Lower leg skin (tissue), 3 donors: ENCODE results near the gene PRSS21.

ENCODE experiments used
- CTCF ChIP-seq, 3 donors: fragments of 450-650 bp; IDR thresholded peaks; one replicate each; pipeline ENCODE4 v1.5.1; 2016; ENCODE audit warnings: antibody characterized with exemption in 3 of 3, mild to moderate bottlenecking in 3 of 3, moderate library complexity in 2 of 3
- POLR2A ChIP-seq, 2 donors: fragments of 450-650 bp; IDR thresholded peaks; one replicate each; pipeline ENCODE4 v1.6.1; 2016 to 2017; ENCODE audit warnings: antibody characterized with exemption in 2 of 2, mild to moderate bottlenecking in 1 of 2, moderate library complexity in 1 of 2

- TF ChIP-seq POLR2A (IDR thresholded peaks at IDR 0.05), result no peak
- TF ChIP-seq CTCF (IDR thresholded peaks at IDR 0.05), result no peak
Observed at GRCh38 chr16:2866431-2866830, 49.4 kb downstream of the PRSS21 start.
